MCF 10A (cell line): ENCODE measurements around the gene HGF. TPM values are rescaled to one million over a fixed set of nuclear protein-coding genes. Genes with fewer than 3 reads are reported as not detected.

Source experiments
- BruUV-seq: library from RNA; stranded (reverse); fragments of 400-500 nt; replicated peaks from 2 replicates; lab custom pipeline; 2021; lab: Mats Ljungman, UMichigan
- CTCF ChIA-PET: fragments of 300-600 bp; sonication (Branson Sonifier 250); formaldehyde crosslinking; extraction: SDS; loops from one replicate; lab custom pipeline; 2021; ENCODE audit warnings: antibody characterized with exemption, inconsistent platforms; lab: Yijun Ruan, JAX
- POLR2A ChIA-PET: fragments of 300-600, 350-650 bp; sonication (Branson Sonifier 250); formaldehyde crosslinking; extraction: SDS; loops from one replicate; lab custom pipeline; 2020; ENCODE audit warnings: antibody characterized with exemption, inconsistent platforms; lab: Yijun Ruan, JAX
- DNase-seq: peaks from one replicate; pipeline ENCODE4 v3.0.0-alpha.2; 2018; ENCODE audit not compliant: unreplicated experiment
- H3K27ac Mint-ChIP-seq: one replicate; pipeline ENCODE4 v1.8.0; 2022; ENCODE audit warnings: mild to moderate bottlenecking, low read depth, mixed read lengths; ENCODE audit not compliant: unreplicated experiment
- H3K27me3 Mint-ChIP-seq: one replicate; pipeline ENCODE4 v1.8.0; 2022; ENCODE audit warnings: mixed read lengths; ENCODE audit not compliant: insufficient read depth, unreplicated experiment
- H3K36me3 Mint-ChIP-seq: one replicate; pipeline ENCODE4 v1.8.0; 2022; ENCODE audit warnings: mild to moderate bottlenecking, moderate library complexity, mixed read lengths; ENCODE audit not compliant: insufficient read depth, unreplicated experiment
- H3K4me1 Mint-ChIP-seq: one replicate; pipeline ENCODE4 v1.8.0; 2022; ENCODE audit warnings: mixed read lengths; ENCODE audit not compliant: insufficient read depth, unreplicated experiment
- H3K4me3 Mint-ChIP-seq: one replicate; pipeline ENCODE4 v1.8.0; 2022; ENCODE audit warnings: mild to moderate bottlenecking, moderate library complexity, mixed read lengths; ENCODE audit not compliant: unreplicated experiment
- H3K9me3 Mint-ChIP-seq: one replicate; pipeline ENCODE4 v1.8.0; 2022; ENCODE audit warnings: mixed read lengths; ENCODE audit not compliant: unreplicated experiment
- CTCF ChIP-seq: fragments of 200-600 bp; IDR thresholded peaks from one replicate; pipeline ENCODE4 v1.8.0; 2022; ENCODE audit warnings: antibody characterized with exemption, mild to moderate bottlenecking; ENCODE audit not compliant: unreplicated experiment
- intact Hi-C: fragments of 100-400 bp; cut with micrococcal nuclease; formaldehyde crosslinking; loops from 2 replicates; pipeline ENCODE4 v1.14.1; 2022
- total RNA-seq: library from RNA; stranded (reverse); gene quantifications from 2 replicates; pipeline ENCODE4 v1.2.3, GENCODE V29; 2022

The HGF gene
- total RNA-seq, 1 experiment from 2014 or later: not detected

DNA sequence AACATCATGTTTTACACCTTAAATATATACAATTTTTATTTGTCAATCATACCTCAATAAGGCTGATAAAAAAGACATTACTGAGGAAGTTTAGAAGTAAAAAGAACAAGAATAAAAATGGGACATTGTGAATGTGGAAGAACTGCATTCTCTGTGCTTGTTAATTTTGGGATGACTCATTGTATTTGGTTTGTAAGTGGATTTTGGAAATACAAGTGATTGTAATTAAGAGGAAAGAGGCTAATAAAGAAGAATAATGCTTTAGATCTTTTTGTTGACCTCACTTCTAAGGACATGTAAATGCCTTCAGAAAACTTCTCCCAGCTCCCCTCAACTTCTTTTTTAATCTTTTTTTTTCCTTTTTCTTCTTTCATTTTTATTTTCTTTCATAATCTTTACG is 76.0 kb downstream of the HGF start:
- H3K36me3 Mint-ChIP-seq: no peaks in the 10 kb centered on the region
- H3K27ac Mint-ChIP-seq: no peak overlapping the region
- DNase-seq: no peak
- ChIA-PET POLR2A (no interaction called here), CTCF (interaction anchor here (1.4 to 3.7 kb wide), 2 partner anchors 22 to 194 kb away, joined by 4 to 14 read pairs; no protein-coding TSS in a partner anchor)
- no peaks in the 10 kb centered on the region for H3K9me3 Mint-ChIP-seq
- no peaks in the 10 kb centered on the region for H3K27me3 Mint-ChIP-seq
- no TSS peak for BruUV-seq
- intact Hi-C loops: no loop called here
- TF ChIP-seq CTCF: no peak
- H3K4me3 Mint-ChIP-seq: no peak overlapping the region
- H3K4me1 Mint-ChIP-seq: peaks cover 24% of the 10 kb centered on the region

DNA sequence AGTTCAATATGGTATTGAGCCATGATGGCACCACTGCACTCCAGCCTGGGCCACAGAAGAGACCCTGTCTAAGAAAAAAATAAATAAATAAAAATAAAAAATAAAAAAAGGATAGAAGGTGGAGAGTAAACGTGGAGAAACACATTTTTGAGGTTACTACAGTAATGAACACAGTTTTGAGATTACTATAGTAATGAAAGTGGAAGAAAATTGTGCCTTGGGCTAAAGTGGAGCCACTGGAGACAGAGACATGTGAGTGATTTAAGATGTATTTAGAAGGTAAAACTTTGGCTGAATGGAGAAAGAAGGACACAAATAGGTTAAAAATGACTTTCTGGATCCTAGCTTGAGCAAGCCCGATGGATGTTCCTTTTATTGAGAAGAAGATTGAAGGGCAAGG is 76.8 kb downstream of the HGF start:
- CTCF ChIA-PET: interaction anchor here (1.2 to 3.7 kb wide), 3 partner anchors 23 to 210 kb away, joined by 4 to 14 read pairs (median 5); no protein-coding TSS in a partner anchor
- H3K27ac Mint-ChIP-seq: no peak overlapping the region
- H3K4me3 Mint-ChIP-seq: no peak overlapping the region
- BruUV-seq: no TSS peak
- POLR2A ChIA-PET: interaction anchor here (0.7 kb wide), 1 partner anchor 168 kb away, joined by 3 read pairs; no protein-coding TSS in a partner anchor
- no peak for TF ChIP-seq CTCF
- no peaks in the 10 kb centered on the region for H3K27me3 Mint-ChIP-seq
- intact Hi-C loops: no loop called here
- H3K36me3 Mint-ChIP-seq: no peaks in the 10 kb centered on the region
- DNase-seq: no peak
- H3K4me1 Mint-ChIP-seq: peaks cover 27% of the 10 kb centered on the region
- H3K9me3 Mint-ChIP-seq: no peaks in the 10 kb centered on the region

GRCh38 chr7:81692146-81692905 is 77.5 kb downstream of the HGF start:
- Mint-ChIP-seq H3K4me1 (peaks cover 27% of the 10 kb centered on the region), H3K36me3 (no peaks in the 10 kb centered on the region), H3K27me3 (no peaks in the 10 kb centered on the region), H3K27ac (no peak overlapping the region), H3K9me3 (no peaks in the 10 kb centered on the region), H3K4me3 (no peak overlapping the region)
- no peak for DNase-seq
- BruUV-seq: no TSS peak
- ChIA-PET CTCF (interaction anchor here (1.2 to 3.7 kb wide), 3 partner anchors 23 to 209 kb away, joined by 4 to 14 read pairs (median 5); no protein-coding TSS in a partner anchor), POLR2A (interaction anchor here (1.0 kb wide), 1 partner anchor 9 kb away, joined by 5 read pairs; no protein-coding TSS in a partner anchor)
- TF ChIP-seq CTCF: no peak
- intact Hi-C loops: no loop called here

DNA sequence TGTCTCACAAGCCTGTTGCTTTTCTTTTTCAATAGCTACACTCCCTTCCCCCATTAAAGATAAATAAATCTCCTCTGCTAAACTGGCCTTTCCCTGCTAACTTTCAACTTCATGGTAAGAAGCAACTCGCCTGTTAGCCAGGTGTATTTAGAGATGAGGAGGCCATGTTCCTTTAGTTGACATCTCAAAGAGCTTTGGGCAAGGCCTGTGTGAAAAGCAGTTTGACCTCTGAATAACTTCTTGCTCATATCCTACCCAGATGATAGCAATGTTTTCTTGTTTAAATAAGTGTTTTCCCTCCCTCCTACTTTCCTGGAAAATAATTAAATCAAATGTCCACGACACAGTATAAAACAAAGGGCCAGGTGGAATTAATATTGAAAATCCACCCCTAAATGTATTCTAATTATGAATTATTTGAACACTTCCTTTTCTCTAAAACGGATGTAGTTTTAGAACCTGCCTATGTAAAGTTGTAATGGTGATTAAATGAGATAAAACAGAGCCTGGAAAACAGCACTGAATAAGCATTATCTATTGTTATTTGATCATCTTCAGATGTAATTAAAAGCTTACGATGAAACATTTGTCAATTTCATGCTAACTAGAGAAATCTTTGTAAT is 78.5 kb downstream of the HGF start:
- no peaks in the 10 kb centered on the region for H3K9me3 Mint-ChIP-seq
- no TSS peak for BruUV-seq
- no peak overlapping the region for H3K4me3 Mint-ChIP-seq
- TF ChIP-seq CTCF: no peak
- no peak for DNase-seq
- ChIA-PET POLR2A (interaction anchor here (1.0 kb wide), 1 partner anchor 10 kb away, joined by 5 read pairs; no protein-coding TSS in a partner anchor), CTCF (interaction anchor here (1.2 to 3.7 kb wide), 2 partner anchors 24 to 191 kb away, joined by 4 to 14 read pairs; no protein-coding TSS in a partner anchor)
- no peak overlapping the region for H3K27ac Mint-ChIP-seq
- intact Hi-C loops: no loop called here
- H3K27me3 Mint-ChIP-seq: no peaks in the 10 kb centered on the region
- H3K36me3 Mint-ChIP-seq: no peaks in the 10 kb centered on the region
- peaks cover 27% of the 10 kb centered on the region for H3K4me1 Mint-ChIP-seq
